Dermis blood vessel endothelial cell (primary cell): ENCODE measurements around the gene ZNF433. TPM values are rescaled to one million over a fixed set of nuclear protein-coding genes. Genes with fewer than 3 reads are reported as not detected.
"Not testable (repeated sequence)": the region's sequence is repeated elsewhere in the genome, so short reads cannot be mapped to it uniquely, and the experiment has no call there.

Source experiments
- DNase-seq: peaks from one replicate; pipeline ENCODE4 v3.0.0; 2010
- total RNA-seq: library from RNA; depleted of rRNA; stranded (reverse); fragments of >200 nt; gene quantifications from 2 replicates; pipeline ENCODE4 v1.2.3, GENCODE V29; 2014

ZNF433 gene
- total RNA-seq = 2.0 and 2.6 TPM in 2 replicates

- DNase-seq = peak; percentile 80
Observed at GRCh38 chr19:12035220-12036172, at the start of gene ZNF433. Gene ZNF433 (minus strand): TSS chr19:12035679. CDS start chr19:12035539, 140 bp downstream.

GRCh38 chr19:12083336-12083735 is 47.9 kb upstream of the ZNF433 start:
- DNase-seq = not testable (repeated sequence)

DNA sequence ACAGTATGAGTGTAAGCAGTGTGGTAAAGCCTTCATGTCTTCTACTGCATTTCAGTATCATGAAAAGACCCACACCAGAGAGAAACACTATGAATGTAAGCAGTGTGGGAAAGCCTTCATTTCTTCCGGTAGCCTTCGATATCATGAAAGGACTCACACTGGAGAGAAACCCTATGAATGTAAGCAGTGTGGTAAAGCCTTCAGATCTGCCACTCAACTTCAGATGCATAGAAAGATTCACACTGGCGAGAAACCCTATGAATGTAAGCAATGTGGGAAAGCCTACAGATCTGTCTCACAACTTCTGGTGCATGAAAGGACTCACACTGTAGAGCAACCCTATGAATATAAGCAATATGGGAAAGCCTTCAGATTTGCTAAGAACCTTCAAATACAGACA is 41.9 kb upstream of the ZNF433 start:
- no peak for DNase-seq

GRCh38 chr19:12076331-12076730 is 40.9 kb upstream of the ZNF433 start:
- not testable (repeated sequence) for DNase-seq

GRCh38 chr19:12075538-12076139 is 40.2 kb upstream of the ZNF433 start:
- DNase-seq = no peak

DNA sequence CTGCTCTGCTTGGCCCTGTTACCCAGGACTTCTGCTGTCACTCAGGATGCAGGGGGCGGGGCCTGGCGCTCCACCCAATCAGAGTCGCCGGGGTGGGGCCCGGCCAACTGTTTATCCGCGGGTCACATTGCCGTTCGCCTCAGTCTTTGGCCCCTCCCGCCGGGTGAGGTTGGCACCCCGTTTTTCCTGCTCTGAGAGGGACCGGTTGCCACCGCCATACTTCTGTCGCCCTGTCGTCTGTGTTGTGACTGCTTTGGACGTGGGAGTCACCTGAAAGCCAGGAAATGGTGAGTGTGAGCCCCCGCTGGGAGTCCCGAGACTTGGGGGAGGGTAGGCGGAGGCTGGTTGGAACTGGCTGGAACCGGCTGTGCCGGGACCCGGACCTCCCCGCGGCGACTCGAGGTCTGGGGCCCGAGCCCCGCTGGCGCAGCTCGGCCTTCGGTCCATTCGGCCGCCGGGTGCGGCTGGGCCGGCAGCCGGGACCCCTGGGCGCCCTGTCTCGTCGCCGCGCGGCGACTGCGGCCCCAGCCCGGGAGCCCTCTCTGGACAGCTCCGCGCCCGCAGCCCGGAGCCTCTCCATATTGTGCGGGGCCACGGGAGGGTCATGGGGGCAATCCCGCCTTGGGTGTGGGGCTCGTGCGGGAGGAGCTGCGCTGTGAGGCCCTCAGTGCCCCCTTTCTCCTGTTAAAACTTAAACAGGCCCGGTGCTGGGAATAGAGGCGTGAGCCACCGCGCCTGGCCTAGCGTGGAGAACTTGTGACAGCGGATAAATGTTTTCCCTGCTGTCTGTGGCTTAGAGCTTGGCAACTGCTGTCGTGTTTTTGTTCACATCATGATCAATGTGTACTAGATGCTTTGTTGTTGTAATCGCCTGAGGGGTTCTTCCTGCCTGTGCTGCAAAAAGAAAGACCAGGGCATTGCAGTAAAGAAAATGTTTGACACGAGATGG is 29.4 kb upstream of the ZNF433 start, which contains the start of gene ZNF844:
TSS of gene ZNF844 (plus strand) at position 142 of the 949 bp plus-strand sequence. CDS start at position 285, 143 bp downstream.
- peak; percentile 80 for DNase-seq

DNA sequence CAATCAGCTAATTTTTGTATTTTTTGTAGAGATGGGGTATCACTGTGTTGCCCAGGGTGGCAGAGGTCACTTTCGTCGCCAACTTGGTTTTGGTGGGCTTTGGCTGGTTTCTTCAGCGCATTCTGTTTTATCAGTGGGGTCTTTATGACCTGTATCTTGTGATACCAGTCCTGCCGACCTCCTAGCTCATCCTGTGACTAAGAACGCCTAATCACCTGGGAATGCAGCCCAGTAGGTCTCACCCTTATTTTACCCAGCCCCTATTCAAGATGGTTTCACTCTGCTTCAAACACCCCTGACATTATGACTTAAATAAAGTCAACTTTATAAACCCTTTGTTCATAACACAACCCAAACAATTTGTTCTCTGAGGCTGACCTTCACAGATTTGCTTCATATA is 20.3 kb upstream of the ZNF433 start:
- no peak for DNase-seq

DNA sequence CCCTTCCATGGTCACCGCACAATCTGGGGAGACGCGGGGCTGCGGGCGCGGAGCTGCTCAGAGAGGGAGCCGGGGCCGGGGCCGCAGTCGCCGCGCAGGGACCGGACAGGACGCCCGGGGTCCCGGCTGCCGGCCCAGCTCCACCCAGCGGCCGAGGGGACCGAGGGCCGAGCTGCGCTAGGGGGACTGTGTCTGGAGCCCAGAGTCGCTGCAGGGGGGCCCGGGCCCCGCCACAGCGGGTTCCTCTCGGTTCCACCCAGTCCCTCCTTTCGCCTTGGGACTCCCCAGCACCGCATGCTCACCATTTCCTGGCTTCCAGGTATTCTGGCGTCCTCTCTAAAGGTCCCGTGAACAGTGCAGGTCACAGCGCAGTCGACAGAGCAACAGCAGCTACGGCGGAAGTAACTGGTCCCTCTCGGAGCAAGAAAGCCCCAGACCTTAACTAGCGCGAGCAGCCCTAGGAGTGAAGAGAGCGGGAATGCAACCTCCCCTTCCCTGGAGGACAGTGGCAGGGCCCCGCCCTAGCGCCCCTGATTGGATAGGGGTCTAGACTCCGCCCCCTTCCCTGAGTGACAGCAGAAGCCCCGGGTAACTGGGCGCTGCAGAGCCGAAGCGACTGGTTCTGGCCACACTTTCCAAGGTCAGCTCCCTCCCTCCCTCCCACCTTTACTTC is 17.2 kb upstream of the ZNF433 start, which contains the start of gene ZNF878:
TSS of gene ZNF878 (minus strand) at position 465 of the 673 bp plus-strand sequence. CDS start at position 305, 160 bp downstream.
- DNase-seq = peak; percentile 54

GRCh38 chr19:12052091-12052496 is 16.6 kb upstream of the ZNF433 start:
- DNase-seq = peak; percentile 20

DNA sequence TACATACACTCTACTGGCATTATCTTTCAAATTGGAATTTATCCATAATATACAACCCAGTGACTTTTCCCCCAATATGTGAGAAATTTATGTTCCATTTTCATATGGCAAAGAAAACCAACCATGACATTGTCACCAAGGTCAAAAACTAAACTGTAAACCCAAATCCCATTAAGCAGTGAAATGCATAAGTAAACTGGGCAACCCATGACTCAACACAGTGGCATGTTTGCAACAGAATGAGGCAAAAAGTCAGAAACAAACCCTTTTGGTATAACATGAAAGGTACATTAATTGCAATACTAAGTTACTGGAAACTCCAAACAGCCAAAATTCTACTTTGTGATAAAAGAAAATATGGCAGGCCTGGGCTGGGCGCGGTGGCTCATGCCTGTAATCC is 12.4 kb upstream of the ZNF433 start:
- DNase-seq = no peak

DNA sequence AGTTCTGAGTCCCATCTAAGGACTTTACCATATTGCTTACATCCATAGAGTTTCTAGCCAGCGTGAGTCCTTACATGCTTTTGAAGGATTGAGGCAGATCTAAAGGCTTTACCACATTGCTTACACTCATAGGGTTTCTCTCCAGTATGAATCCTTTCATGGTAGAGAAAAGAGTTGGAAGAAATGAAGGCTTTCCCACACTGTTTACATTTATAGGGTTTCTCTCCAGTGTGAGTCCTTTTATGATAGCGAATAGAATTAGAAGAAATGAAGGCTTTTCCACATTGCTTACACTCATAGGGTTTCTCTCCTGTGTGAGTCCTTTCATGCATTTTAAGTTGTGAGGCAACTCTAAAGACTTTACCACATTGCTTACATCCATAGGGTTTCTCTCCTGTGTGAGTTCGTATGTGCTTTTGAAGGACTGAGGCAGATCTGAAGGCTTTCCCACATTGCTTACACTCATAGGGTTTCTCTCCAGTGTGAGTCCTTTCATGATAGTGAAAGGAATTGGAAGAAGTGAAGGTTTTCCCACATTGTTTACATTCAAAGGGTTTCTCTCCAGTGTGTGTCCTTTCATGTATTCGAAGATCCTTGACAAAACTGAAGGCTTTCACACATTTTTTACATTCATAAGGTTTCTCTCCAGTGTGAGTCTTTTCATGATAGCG is 8.4 kb upstream of the ZNF433 start:
- no peak for DNase-seq

GRCh38 chr19:12042893-12043292 is 7.4 kb upstream of the ZNF433 start:
- DNase-seq = no peak

- no peak for DNase-seq
Observed at GRCh38 chr19:12034620-12035019, 859 bp downstream of the ZNF433 start.

GRCh38 chr19:12034198-12034597 is 1.3 kb downstream of the ZNF433 start:
- DNase-seq = no peak

DNA sequence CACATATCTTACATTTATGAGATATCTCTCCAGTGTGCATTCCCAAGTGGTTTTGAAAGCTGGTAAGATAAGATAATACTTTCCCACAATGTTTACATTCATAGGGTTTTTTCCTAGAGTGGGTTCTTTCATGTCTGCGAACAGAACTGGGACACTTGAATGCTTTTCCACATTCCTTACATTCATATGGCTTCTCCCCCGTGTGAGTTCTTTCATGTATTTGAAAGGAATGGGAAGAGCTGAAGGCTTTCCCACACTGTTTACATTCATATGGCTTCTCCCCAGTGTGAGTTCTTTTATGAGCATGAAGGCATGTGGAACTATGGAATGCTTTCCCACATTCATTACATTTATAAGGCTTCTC is 19.7 kb downstream of the ZNF433 start:
- DNase-seq = no peak

DNA sequence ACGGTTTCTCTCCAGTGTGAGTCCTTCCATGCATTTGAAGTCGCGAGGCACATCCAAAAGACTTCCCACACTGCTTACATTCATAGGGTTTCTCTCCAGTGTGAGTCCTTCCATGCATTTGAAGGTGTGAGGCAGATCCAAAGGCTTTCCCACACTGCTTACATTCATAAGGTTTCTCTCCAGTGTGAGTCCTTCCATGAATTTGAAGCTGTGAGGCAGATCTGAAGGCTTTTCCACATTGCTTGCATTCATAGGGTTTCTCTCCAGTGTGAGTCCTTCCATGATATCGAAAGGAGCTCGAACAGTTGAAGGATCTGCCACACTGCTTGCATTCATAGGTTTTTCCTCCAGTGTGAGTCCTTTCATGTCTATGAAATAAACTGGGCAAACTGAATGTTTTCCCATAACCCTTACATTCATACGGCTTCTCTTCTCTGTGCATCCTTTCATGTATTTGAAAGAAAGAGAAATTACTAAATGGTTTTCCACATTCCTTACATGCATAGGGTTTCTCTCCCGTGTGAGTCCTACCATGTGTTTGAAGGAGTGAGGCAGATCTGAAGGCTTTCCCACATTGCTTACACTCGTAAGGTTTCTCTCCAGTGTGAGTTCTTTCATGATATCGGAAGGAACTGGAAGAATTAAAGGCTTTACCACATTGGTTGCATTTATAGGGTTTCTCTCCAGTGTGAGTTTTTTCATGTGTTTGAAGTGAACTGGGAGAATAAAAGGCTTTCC is 20.3 kb downstream of the ZNF433 start:
- DNase-seq = no peak

DNA sequence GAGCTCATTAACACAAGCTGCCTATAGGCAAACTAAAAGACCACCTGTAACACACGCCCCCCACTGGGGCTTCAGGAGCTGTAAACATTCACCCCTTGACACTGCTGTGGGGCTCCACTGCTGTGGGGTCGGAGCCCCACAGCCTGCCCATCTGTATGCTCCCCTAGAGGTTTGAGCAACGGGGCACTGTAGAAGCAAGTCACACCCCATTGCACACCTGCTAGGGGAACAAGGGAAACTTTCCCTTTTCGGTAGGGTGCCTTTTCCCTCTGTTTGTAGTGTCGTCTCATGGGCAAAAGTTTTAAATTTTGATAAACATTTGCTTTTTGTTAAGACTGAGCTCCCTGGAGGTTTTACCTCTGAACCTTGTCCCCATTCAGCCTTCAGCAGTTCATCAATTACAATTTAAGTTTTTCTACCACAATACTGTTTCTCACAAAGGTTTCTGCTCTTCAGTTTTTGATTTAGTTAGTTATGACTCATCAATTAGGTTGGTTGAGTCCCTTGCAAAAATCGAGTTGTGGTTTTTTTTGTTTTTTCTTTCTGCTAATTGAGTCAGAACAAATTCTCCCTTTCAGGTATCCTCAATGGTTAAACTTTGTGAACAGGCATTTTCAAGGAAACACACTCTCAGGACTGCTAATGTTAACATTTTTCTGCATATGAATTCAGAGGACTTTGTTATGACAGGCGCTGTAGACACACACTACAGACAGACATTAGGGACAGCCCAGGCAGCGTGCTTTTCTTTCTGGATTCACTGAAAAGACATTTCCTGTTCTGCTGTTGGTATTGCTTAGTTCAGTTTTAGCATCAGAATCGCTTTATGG is 35.1 kb downstream of the ZNF433 start:
- DNase-seq = no peak

DNA sequence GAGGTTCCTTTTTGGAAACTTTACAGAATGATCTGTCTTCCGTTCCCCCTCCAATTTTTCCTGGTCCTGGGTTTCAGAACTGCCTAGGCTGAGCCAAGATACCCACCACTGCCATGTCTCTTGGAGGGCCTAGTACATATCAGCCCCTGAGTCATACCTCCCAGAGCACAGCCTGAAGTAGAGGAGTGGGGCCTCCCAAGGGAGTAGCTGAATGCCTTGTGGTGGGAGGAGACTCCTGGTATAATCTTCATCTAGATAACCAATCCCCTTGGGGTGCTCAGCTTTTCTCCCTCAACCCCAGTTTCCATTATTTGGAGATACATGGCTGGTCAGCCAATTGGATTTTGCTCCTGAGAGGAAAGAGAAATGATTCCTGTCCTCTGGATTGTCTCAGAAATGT is 40.3 kb downstream of the ZNF433 start:
- DNase-seq = no peak

- DNase-seq = not testable (repeated sequence)
Observed at GRCh38 chr19:11991921-11992320, 43.6 kb downstream of the ZNF433 start.

GRCh38 chr19:11989112-11989456 is 46.4 kb downstream of the ZNF433 start:
- no peak for DNase-seq
